Calu3 (cell line): ENCODE data around the gene PRMT1. TPM values are rescaled to one million over a fixed set of nuclear protein-coding genes. Genes with fewer than 3 reads are reported as not detected.

Experiments used
- BruUV-seq: library from RNA; stranded (reverse); fragments of 400-500 nt; replicated peaks from 2 replicates; lab custom pipeline; 2021; lab: Mats Ljungman, UMichigan
- CTCF ChIA-PET: fragments of 300-600 bp; sonication (Branson Sonifier 250); formaldehyde crosslinking; loops from one replicate; lab custom pipeline; 2022; ENCODE audit warnings: antibody characterized with exemption; lab: Charles Lee
- DNase-seq: peaks from one replicate; pipeline ENCODE4 v3.0.0; 2022
- H3K27ac Mint-ChIP-seq: one replicate; pipeline ENCODE4 v1.8.0; 2022; ENCODE audit warnings: mixed read lengths; ENCODE audit not compliant: unreplicated experiment
- H3K27me3 Mint-ChIP-seq: one replicate; pipeline ENCODE4 v1.8.0; 2022; ENCODE audit warnings: mixed read lengths; ENCODE audit not compliant: unreplicated experiment
- H3K36me3 Mint-ChIP-seq: one replicate; pipeline ENCODE4 v1.8.0; 2022; ENCODE audit warnings: mild to moderate bottlenecking, moderate library complexity, mixed read lengths; ENCODE audit not compliant: insufficient read depth, unreplicated experiment
- H3K4me1 Mint-ChIP-seq: one replicate; pipeline ENCODE4 v1.8.0; 2022; ENCODE audit warnings: mild to moderate bottlenecking, low read depth, mixed read lengths; ENCODE audit not compliant: unreplicated experiment
- H3K4me3 Mint-ChIP-seq: one replicate; pipeline ENCODE4 v1.8.0; 2022; ENCODE audit warnings: mild to moderate bottlenecking, low read depth, moderate library complexity, mixed read lengths; ENCODE audit not compliant: unreplicated experiment
- H3K9me3 Mint-ChIP-seq: one replicate; pipeline ENCODE4 v1.8.0; 2022; ENCODE audit warnings: low read depth, mixed read lengths; ENCODE audit not compliant: unreplicated experiment
- intact Hi-C: fragments of 100-400 bp; cut with micrococcal nuclease; formaldehyde crosslinking; loops from one replicate; pipeline ENCODE4 v1.10.0; 2022; ENCODE audit not compliant: unreplicated experiment
- total RNA-seq: library from RNA; stranded (reverse); gene quantifications from 2 replicates; pipeline ENCODE4 v1.2.3, GENCODE V29; 2022
- TF ChIP-seq, protein P1 (sequence below): fragments of 200-600 bp; IDR thresholded peaks from one replicate; pipeline ENCODE4 v1.8.0; 2022; ENCODE audit warnings: antibody characterized with exemption; ENCODE audit not compliant: unreplicated experiment

Gene PRMT1
- total RNA-seq, 1 experiment from 2014 or later, result 369 TPM

DNA sequence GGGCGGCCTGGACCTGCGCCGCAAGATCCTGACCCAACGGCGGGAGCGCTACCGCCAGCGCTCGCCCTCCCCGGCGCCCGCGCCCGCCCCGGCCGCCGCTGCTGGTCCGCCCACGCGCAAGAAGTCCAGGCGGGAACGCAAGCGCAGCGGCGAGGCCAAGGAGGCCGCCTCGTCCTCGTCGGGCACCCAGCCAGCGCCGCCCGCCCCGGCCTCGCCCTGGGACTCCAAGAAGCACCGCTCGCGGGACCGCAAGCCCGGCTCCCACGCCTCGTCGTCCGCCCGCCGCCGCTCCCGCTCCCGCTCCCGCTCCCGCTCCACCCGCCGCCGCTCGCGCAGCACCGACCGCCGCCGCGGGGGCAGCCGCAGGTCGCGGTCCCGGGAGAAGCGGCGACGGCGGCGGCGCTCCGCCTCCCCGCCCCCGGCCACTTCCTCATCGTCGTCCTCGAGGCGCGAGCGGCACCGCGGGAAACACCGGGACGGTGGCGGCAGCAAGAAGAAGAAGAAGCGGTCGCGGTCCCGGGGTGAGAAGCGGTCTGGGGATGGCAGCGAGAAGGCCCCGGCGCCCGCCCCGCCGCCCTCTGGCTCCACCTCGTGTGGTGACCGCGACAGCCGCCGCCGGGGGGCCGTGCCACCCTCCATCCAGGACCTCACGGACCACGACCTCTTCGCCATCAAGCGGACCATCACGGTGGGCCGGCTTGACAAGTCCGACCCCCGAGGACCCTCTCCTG lies 25.1 kb upstream of the PRMT1 start:
- TF ChIP-seq, protein P1, sequence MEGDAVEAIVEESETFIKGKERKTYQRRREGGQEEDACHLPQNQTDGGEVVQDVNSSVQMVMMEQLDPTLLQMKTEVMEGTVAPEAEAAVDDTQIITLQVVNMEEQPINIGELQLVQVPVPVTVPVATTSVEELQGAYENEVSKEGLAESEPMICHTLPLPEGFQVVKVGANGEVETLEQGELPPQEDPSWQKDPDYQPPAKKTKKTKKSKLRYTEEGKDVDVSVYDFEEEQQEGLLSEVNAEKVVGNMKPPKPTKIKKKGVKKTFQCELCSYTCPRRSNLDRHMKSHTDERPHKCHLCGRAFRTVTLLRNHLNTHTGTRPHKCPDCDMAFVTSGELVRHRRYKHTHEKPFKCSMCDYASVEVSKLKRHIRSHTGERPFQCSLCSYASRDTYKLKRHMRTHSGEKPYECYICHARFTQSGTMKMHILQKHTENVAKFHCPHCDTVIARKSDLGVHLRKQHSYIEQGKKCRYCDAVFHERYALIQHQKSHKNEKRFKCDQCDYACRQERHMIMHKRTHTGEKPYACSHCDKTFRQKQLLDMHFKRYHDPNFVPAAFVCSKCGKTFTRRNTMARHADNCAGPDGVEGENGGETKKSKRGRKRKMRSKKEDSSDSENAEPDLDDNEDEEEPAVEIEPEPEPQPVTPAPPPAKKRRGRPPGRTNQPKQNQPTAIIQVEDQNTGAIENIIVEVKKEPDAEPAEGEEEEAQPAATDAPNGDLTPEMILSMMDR, result no peak
- intact Hi-C loops, result no loop called here
- Mint-ChIP-seq H3K9me3 (no peaks in the 10 kb centered on the region), H3K4me3 (no peak overlapping the region), H3K4me1 (no peaks in the 10 kb centered on the region), H3K36me3 (peaks cover 71% of the 10 kb centered on the region), H3K27me3 (no peaks in the 10 kb centered on the region), H3K27ac (no peak overlapping the region)
- CTCF ChIA-PET, result no interaction called here
- no peak for DNase-seq
- no TSS peak for BruUV-seq

DNA sequence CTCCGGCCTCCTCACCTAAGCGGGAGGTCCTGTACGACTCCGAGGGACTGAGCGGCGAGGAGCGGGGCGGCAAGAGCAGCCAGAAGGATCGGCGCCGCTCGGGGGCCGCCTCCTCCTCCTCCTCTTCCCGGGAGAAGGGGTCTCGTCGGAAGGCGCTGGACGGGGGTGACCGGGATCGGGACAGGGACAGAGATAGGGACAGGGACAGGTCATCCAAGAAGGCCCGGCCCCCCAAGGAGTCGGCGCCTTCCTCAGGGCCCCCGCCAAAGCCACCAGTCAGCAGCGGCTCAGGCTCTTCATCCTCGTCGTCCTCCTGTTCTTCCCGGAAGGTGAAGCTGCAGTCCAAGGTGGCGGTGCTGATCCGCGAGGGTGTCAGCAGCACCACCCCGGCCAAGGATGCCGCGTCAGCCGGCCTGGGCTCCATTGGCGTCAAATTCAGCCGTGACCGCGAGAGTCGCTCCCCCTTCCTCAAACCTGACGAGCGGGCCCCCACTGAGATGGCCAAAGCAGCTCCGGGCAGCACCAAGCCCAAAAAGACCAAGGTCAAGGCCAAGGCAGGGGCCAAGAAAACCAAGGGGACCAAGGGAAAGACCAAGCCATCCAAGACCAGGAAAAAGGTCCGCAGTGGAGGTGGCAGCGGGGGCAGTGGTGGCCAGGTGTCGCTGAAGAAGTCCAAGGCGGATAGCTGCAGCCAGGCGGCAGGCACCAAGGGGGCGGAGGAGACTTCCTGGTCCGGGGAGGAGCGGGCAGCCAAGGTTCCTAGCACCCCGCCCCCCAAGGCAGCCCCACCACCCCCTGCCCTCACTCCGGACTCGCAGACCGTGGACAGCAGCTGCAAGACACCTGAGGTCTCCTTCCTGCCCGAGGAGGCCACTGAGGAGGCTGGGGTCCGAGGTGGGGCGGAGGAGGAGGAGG lies 24.3 kb upstream of the PRMT1 start:
- intact Hi-C loops, result no loop called here
- Mint-ChIP-seq H3K27ac (peak overlapping the region; percentile 56), H3K36me3 (peaks cover 74% of the 10 kb centered on the region), H3K4me3 (no peak overlapping the region), H3K27me3 (no peaks in the 10 kb centered on the region), H3K4me1 (no peaks in the 10 kb centered on the region), H3K9me3 (no peaks in the 10 kb centered on the region)
- TF ChIP-seq, protein P1, result no peak
- no TSS peak for BruUV-seq
- DNase-seq, result no peak
- CTCF ChIA-PET, result no interaction called here

DNA sequence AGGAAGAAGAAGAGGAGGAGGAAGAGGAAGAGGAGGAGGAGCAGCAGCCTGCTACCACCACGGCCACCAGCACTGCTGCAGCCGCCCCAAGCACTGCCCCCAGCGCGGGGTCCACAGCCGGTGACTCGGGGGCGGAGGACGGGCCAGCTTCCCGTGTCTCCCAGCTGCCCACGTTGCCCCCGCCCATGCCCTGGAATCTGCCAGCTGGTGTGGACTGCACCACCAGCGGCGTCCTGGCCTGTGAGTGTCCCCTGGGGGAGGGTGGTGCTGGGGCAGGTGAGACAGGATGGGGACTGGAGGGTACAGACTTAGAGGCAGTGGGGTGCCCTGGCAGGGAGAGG lies 23.6 kb upstream of the PRMT1 start:
- Mint-ChIP-seq H3K27me3 (no peaks in the 10 kb centered on the region), H3K27ac (peak overlapping the region; percentile 56), H3K4me3 (no peak overlapping the region), H3K9me3 (no peaks in the 10 kb centered on the region), H3K36me3 (peaks cover 80% of the 10 kb centered on the region), H3K4me1 (no peaks in the 10 kb centered on the region)
- no TSS peak for BruUV-seq
- CTCF ChIA-PET, result no interaction called here
- TF ChIP-seq, protein P1, result no peak
- DNase-seq, result no peak
- intact Hi-C loops, result no loop called here

DNA sequence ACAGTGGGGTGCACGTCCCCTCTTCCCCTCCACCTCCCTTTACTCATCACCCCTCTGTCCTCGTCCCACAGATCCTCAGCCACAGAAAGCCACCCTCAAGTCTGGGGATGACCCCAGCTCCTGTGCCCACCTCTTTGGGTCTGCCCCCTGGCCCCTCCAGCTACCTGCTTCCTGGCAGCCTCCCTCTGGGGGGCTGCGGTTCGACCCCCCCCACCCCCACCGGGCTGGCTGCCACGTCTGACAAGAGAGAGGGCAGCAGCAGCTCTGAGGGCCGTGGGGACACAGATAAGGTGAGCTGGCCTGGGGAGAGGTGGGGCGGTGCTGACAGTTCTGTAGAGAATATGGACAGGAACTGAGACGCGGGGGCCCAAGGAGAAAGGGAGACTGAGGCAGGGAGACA lies 22.5 kb upstream of the PRMT1 start:
- no peak for DNase-seq
- no peak overlapping the region for H3K4me3 Mint-ChIP-seq
- H3K27me3 Mint-ChIP-seq, result no peaks in the 10 kb centered on the region
- H3K27ac Mint-ChIP-seq, result no peak overlapping the region
- no peaks in the 10 kb centered on the region for H3K9me3 Mint-ChIP-seq
- intact Hi-C loops, result no loop called here
- H3K4me1 Mint-ChIP-seq, result no peaks in the 10 kb centered on the region
- CTCF ChIA-PET, result no interaction called here
- peaks cover 89% of the 10 kb centered on the region for H3K36me3 Mint-ChIP-seq
- BruUV-seq, result no TSS peak
- TF ChIP-seq, protein P1, result no peak
